ENCODE results near the gene C2orf69. TPM values are rescaled to one million over a fixed set of nuclear protein-coding genes. Genes with fewer than 3 reads are reported as not detected.

Gene C2orf69
- total and polyA plus RNA-seq, 2 of the 8 experiments (the other 6 are each of a cell fraction or from before 2014, with no cell fraction given) = 3.9 to 32.0 TPM

- H3K79me2 ChIP-seq (ENCODE audit: control insufficient read depth in 1 of 2, insufficient read depth in 2 of 2, low read length in 2 of 2) = peaks cover 17 to 80% of the 10 kb centered on the region in 2 experiments
- no peak overlapping the region for H2BK15ac ChIP-seq (ENCODE audit: low read length)
- FAIRE-seq (no peak), DNase-seq (ENCODE audit: low read depth in 1 of 2, low spot score in 2 of 2) (no peak)
- H3K4me1 ChIP-seq (replicated peaks in 1 of 4; ENCODE audit: control insufficient read depth in 3 of 4, insufficient read depth in 4 of 4, low read length in 3 of 4) = peaks cover 0 to 7% (median 1%) of the 10 kb centered on the region in 4 experiments; a peak in 4 of 7 replicates
- peak overlapping the region; percentile 83 for H2AFZ ChIP-seq (ENCODE audit: low read length)
- H3K4me3 ChIP-seq (ENCODE audit: extremely low read depth in 1 of 4, insufficient read depth in 2 of 4, low read depth in 3 of 4, low read length in 4 of 4) = peak overlapping the region; percentile 85 to 99 (median 92)
- H3K27me3 ChIP-seq (replicated peaks in 1 of 4; ENCODE audit: control insufficient read depth in 3 of 4, extremely low read depth in 1 of 4, insufficient read depth in 3 of 4, low read length in 3 of 4) = no peaks in the 10 kb centered on the region
- no peak overlapping the region for H3K14ac ChIP-seq (ENCODE audit: insufficient read length)
- no peak overlapping the region for H2BK120ac ChIP-seq (replicated peaks; ENCODE audit: low read depth, low read length)
- peaks cover 3% of the 10 kb centered on the region for H3K23me2 ChIP-seq (ENCODE audit: low read depth, low read length)
- no peaks in the 10 kb centered on the region for H3K9me3 ChIP-seq (ENCODE audit: insufficient read depth in 2 of 2, low read depth in 1 of 2, low read length in 1 of 2)
- TF ChIP-seq CEBPB (IDR thresholded peaks at IDR 0.05; ENCODE audit: low read depth, low read length) (no peak), CBX5 (IDR thresholded peaks at IDR 0.05; ENCODE audit: low read depth, low read length) (no peak), CTBP2 (IDR thresholded peaks at IDR 0.05; ENCODE audit: borderline replicate concordance, insufficient read depth, insufficient read length, low read length) (no peak), EGR1 (IDR thresholded peaks at IDR 0.05; ENCODE audit: borderline replicate concordance, low read depth, low read length) (no peak), RNF2 (IDR thresholded peaks at IDR 0.05; ENCODE audit: borderline replicate concordance, low read depth, low read length, missing control alignments, poor library complexity, severe bottlenecking) (no peak), KDM1A (IDR thresholded peaks at IDR 0.05; ENCODE audit: borderline replicate concordance, low read length) (no peak)
- POLR2A ChIA-PET (ENCODE audit: partially characterized antibody) = interaction anchor here (0.6 to 2.1 kb wide), 11 partner anchors 8 to 934 kb away, joined by 3 to 10 read pairs (median 3); partner anchors contain the start of genes NIF3L1 and PPIL3
- peak overlapping the region; percentile 96 for H4K5ac ChIP-seq (ENCODE audit: insufficient read length, low read depth, low read length)
- H4K8ac ChIP-seq (ENCODE audit: extremely low read depth, insufficient read depth, low read length) = peak overlapping the region; percentile 100; the same call in 1 of the 2 replicates
- H3K4ac ChIP-seq (replicated peaks; ENCODE audit: insufficient read length, low read depth, low read length) = peak overlapping the region; percentile 85
- H3K27ac ChIP-seq (ENCODE audit: low read depth, low read length) = peak overlapping the region; percentile 99
- peak overlapping the region; percentile 94 for H2BK5ac ChIP-seq (ENCODE audit: low read depth, low read length)
- H3K18ac ChIP-seq (ENCODE audit: extremely low read depth, low read length) = peak overlapping the region; percentile 83; the same call in 1 of the 2 replicates
- H2BK12ac ChIP-seq (ENCODE audit: low read depth, low read length) = 0 out of 2 replicates have a peak overlapping the region, but pooled peaks have one; percentile 29
- CTCF ChIA-PET (ENCODE audit: partially characterized antibody) = interaction anchor here (1.0 to 1.2 kb wide), 2 partner anchors 31 to 251 kb away, joined by 3 read pairs; no protein-coding TSS in a partner anchor
- no peak overlapping the region for H2AK5ac ChIP-seq (ENCODE audit: low read depth, low read length)
- no peak overlapping the region for H2BK20ac ChIP-seq (ENCODE audit: low read length)
- peaks cover 2 to 5% of the 10 kb centered on the region in 2 experiments for H4K20me1 ChIP-seq (replicated peaks in 1 of 2; ENCODE audit: control insufficient read depth in 1 of 2, insufficient read depth in 2 of 2, low read length in 2 of 2)
- peak overlapping the region; percentile 92 for H3K56ac ChIP-seq (replicated peaks; ENCODE audit: insufficient read length, low read depth, low read length)
- no peak overlapping the region for H3K23ac ChIP-seq (ENCODE audit: insufficient read length)
- peaks cover 6% of the 10 kb centered on the region for H3K79me1 ChIP-seq (ENCODE audit: low read depth, low read length)
- H3K9ac ChIP-seq (replicated peaks in 1 of 4; ENCODE audit: extremely low read depth in 1 of 4, low read depth in 3 of 4, low read length in 3 of 4) = peak overlapping the region; percentile 77 to 97 (median 96)
- 2% methylated on average over 13 of the region's 13 CpGs; no CpG with 5 or more reads in 1 of the 2 experiments for WGBS, 2 experiments (ENCODE audit: extremely low coverage in 1 of 2, insufficient coverage in 1 of 2, insufficient read length in 1 of 2, insufficient replicate concordance in 2 of 2, low coverage in 1 of 2, low lambda C conversion rate in 2 of 2, missing lambda C conversion rate in 1 of 2)
- H3K36me3 ChIP-seq (ENCODE audit: control insufficient read depth in 2 of 4, insufficient read depth in 4 of 4, low read length in 3 of 4) = peaks cover 3 to 36% (median 4%) of the 10 kb centered on the region in 4 experiments; a peak in 5 of 8 replicates
- peak overlapping the region; percentile 75 to 77 for H3K4me2 ChIP-seq (ENCODE audit: insufficient read depth in 1 of 2, low read depth in 2 of 2, low read length in 2 of 2)
- H4K91ac ChIP-seq (replicated peaks; ENCODE audit: insufficient read length, low read length) = peak overlapping the region; percentile 90
These were observed 43.9 kb downstream of the C2orf69 start for GRCh38 chr2:199955007-199955338.

Measured in H1 (cell line).